Osteoblast (primary cell): ENCODE data around the gene KIF26B. TPM values are rescaled to one million over a fixed set of nuclear protein-coding genes. Genes with fewer than 3 reads are reported as not detected.

Source experiments
- DNase-seq: peaks from one replicate; pipeline ENCODE4 v3.0.0; 2011; ENCODE audit warnings: low spot score, mixed read lengths; ENCODE audit not compliant: insufficient read length; ENCODE audit errors: missing footprints
- H2AFZ ChIP-seq: 2 replicates; pipeline ENCODE4 v1.6.0; 2011; ENCODE audit warnings: mild to moderate bottlenecking, low read length
- H3K27ac ChIP-seq: 2 replicates; pipeline ENCODE4 v1.5.1; 2011; ENCODE audit warnings: mild to moderate bottlenecking, low read depth, low read length, moderate library complexity
- H3K27me3 ChIP-seq: 2 replicates; pipeline ENCODE4 v1.6.0; 2012; ENCODE audit warnings: mild to moderate bottlenecking, control low read depth, inconsistent platforms, low read length, moderate library complexity; ENCODE audit not compliant: insufficient read depth
- H3K36me3 ChIP-seq: 2 replicates; pipeline ENCODE4 v1.5.1; 2011; ENCODE audit warnings: mild to moderate bottlenecking, low read length, control low read depth, moderate library complexity; ENCODE audit not compliant: insufficient read depth
- H3K4me1 ChIP-seq: 2 replicates; pipeline ENCODE4 v1.5.1; 2011; ENCODE audit warnings: mild to moderate bottlenecking, low read length, control low read depth, moderate library complexity; ENCODE audit not compliant: insufficient read depth
- H3K4me2 ChIP-seq: 2 replicates; pipeline ENCODE4 v1.6.0; 2011; ENCODE audit warnings: mild to moderate bottlenecking, low read length; ENCODE audit not compliant: insufficient read depth
- H3K4me3 ChIP-seq: fragments of 200-600 bp; sonication (generic); 3 replicates; pipeline ENCODE4 v1.5.1; 2012; ENCODE audit warnings: mild to moderate bottlenecking, low read length, inconsistent platforms; ENCODE audit not compliant: insufficient read depth
- H3K79me2 ChIP-seq: 2 replicates; pipeline ENCODE4 v1.6.0; 2012; ENCODE audit warnings: mild to moderate bottlenecking, low read length, control low read depth, inconsistent platforms; ENCODE audit not compliant: insufficient read depth
- H3K9me3 ChIP-seq: 2 replicates; pipeline ENCODE4 v1.5.1; 2011; ENCODE audit warnings: low read depth, low read length, control low read depth
- H4K20me1 ChIP-seq: 2 replicates; pipeline ENCODE4 v1.6.0; 2012; ENCODE audit warnings: mild to moderate bottlenecking, low read length, control low read depth; ENCODE audit not compliant: insufficient read depth
- CTCF ChIP-seq: IDR thresholded peaks from 2 replicates; pipeline ENCODE4 v1.5.1; 2011; ENCODE audit warnings: mild to moderate bottlenecking, low read depth, low read length, moderate library complexity; ENCODE audit errors: extremely low read depth
- total RNA-seq: library from RNA; depleted of rRNA; stranded (reverse); fragments of >200 nt; gene quantifications from 2 replicates; pipeline ENCODE4 v1.2.3, GENCODE V29; 2012

Gene KIF26B
- total RNA-seq, 1 donor, result 22.1 TPM

GRCh38 chr1:245609354-245610150, 454.8 kb downstream of the KIF26B start:
- H2AFZ ChIP-seq, result no peak overlapping the region
- no peaks in the 10 kb centered on the region for H3K9me3 ChIP-seq
- H3K4me1 ChIP-seq, result peaks cover 8% of the 10 kb centered on the region
- DNase-seq, result no peak
- no peaks in the 10 kb centered on the region for H3K36me3 ChIP-seq
- H3K4me2 ChIP-seq, result no peak overlapping the region
- no peaks in the 10 kb centered on the region for H3K27me3 ChIP-seq
- H4K20me1 ChIP-seq, result no peaks in the 10 kb centered on the region
- no peaks in the 10 kb centered on the region for H3K79me2 ChIP-seq
- no peak for TF ChIP-seq CTCF
- no peak overlapping the region for H3K4me3 ChIP-seq
- no peak overlapping the region for H3K27ac ChIP-seq

DNA sequence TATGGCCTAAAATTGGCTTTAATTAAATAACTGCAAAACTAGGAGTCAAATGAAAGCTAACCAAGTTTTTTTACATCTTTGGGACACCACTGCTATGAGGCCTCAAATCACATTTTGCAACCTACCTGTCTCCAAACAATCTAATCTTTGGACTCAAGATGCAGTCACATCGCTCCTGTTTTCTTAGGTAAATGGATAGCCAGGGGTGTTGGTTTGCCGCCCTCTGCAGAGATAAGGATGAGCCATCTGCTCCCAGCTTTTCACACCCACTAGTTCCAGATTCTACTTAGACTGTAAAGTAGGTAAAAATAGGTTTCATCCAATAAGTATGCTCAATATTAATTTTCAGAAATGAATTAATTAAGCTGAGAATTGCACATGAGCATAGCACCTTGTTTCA, 456.5 kb downstream of the KIF26B start:
- H3K4me1 ChIP-seq, result no peaks in the 10 kb centered on the region

DNA sequence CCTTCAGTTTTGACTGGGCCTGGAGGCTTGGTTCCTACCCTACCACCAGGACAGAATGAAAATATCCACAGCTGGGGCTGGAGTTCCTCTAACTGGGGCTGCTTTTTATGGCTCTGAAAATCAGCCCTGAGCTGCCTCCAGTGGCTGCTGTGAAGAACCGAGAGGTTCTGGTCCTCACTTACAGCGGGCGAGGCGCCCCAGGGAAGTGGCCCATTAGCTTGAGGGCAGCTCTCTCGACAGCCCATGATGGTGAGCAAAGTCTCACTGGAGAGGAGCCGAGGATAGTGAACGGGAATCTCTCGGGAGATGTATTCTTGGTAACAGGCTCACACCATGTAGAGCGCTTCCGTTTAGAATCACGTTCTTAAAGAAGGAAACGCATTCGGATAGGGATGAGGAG, 459.7 kb downstream of the KIF26B start:
- Histone ChIP-seq H3K4me1 (no peaks in the 10 kb centered on the region), H3K36me3 (no peaks in the 10 kb centered on the region), H3K79me2 (no peaks in the 10 kb centered on the region), H2AFZ (no peak overlapping the region), H3K4me3 (no peak overlapping the region), H3K4me2 (no peak overlapping the region), H3K27me3 (no peaks in the 10 kb centered on the region), H3K9me3 (no peaks in the 10 kb centered on the region), H4K20me1 (no peaks in the 10 kb centered on the region), H3K27ac (no peak overlapping the region)
- no peak for TF ChIP-seq CTCF
- DNase-seq, result no peak

More for the DNA sequence above, 456.5 kb downstream of the KIF26B start:
- Histone ChIP-seq H3K4me3 (no peak overlapping the region), H4K20me1 (no peaks in the 10 kb centered on the region), H3K36me3 (no peaks in the 10 kb centered on the region), H3K27me3 (no peaks in the 10 kb centered on the region), H2AFZ (no peak overlapping the region), H3K9me3 (no peaks in the 10 kb centered on the region), H3K79me2 (no peaks in the 10 kb centered on the region), H3K27ac (no peak overlapping the region), H3K4me2 (no peak overlapping the region)
- TF ChIP-seq CTCF, result no peak
- no peak for DNase-seq

DNA sequence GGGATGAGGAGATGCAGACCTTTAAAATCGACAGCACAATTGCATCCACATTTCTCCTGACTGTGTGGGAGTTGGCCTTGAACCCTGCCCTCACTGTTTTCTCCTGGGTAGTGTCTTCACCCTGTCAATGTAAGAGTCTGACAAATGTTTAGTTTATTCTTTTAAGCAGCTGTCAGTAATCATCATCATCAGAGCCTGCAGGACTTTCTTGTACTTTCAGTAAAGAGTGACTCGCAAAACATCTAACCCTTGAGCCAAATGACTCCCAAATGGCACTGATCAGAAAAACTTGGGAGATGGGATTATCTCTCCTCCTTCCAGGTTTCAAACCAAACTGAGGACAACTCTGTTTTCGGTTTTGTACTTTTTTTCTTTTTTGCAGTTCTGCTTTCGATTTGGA, 460.2 kb downstream of the KIF26B start:
- no peaks in the 10 kb centered on the region for H3K36me3 ChIP-seq
- no peaks in the 10 kb centered on the region for H3K4me1 ChIP-seq
- no peak for TF ChIP-seq CTCF
- H4K20me1 ChIP-seq, result no peaks in the 10 kb centered on the region
- DNase-seq, result no peak
- no peak overlapping the region for H3K4me3 ChIP-seq
- no peak overlapping the region for H3K27ac ChIP-seq
- no peak overlapping the region for H3K4me2 ChIP-seq
- no peaks in the 10 kb centered on the region for H3K79me2 ChIP-seq
- no peaks in the 10 kb centered on the region for H3K27me3 ChIP-seq
- H2AFZ ChIP-seq, result no peak overlapping the region
- no peaks in the 10 kb centered on the region for H3K9me3 ChIP-seq
